Esophagus (tissue), 2 donors: Measurements from ENCODE around the gene THADA. TPM values are rescaled to one million over a fixed set of nuclear protein-coding genes. Genes with fewer than 3 reads are reported as not detected.
"Not testable (repeated sequence)": the region's sequence is repeated elsewhere in the genome, so short reads cannot be mapped to it uniquely, and the experiment has no call there.

Experiments used
- H3K27ac ChIP-seq, 2 donors: one replicate each; pipeline ENCODE4 v1.5.1; 2013; ENCODE audit warnings: low read depth in 2 of 2, mild to moderate bottlenecking in 2 of 2, inconsistent platforms in 1 of 2, low read length in 1 of 2, moderate library complexity in 1 of 2
- H3K27me3 ChIP-seq, 2 donors: one replicate each; pipeline ENCODE4 v1.6.1; 2013; ENCODE audit warnings: low read length in 2 of 2, control low read depth in 1 of 2, mild to moderate bottlenecking in 1 of 2; ENCODE audit not compliant: insufficient read depth in 2 of 2, control insufficient read depth in 1 of 2
- H3K36me3 ChIP-seq, 2 donors: one replicate each; pipeline ENCODE4 v1.6.1; 2013; ENCODE audit warnings: low read length in 1 of 2; ENCODE audit not compliant: control insufficient read depth in 2 of 2, insufficient read depth in 2 of 2
- H3K4me1 ChIP-seq, 2 donors: one replicate each; pipeline ENCODE4 v1.6.1; 2013; ENCODE audit warnings: low read length in 1 of 2; ENCODE audit not compliant: control insufficient read depth in 2 of 2, insufficient read depth in 2 of 2
- H3K4me3 ChIP-seq, 2 donors: one replicate each; pipeline ENCODE4 v1.5.1; 2013; ENCODE audit warnings: low read length in 2 of 2, mild to moderate bottlenecking in 2 of 2, low read depth in 1 of 2, moderate library complexity in 1 of 2
- H3K9me3 ChIP-seq, 2 donors: one replicate each; pipeline ENCODE4 v1.6.1; 2013; ENCODE audit warnings: mild to moderate bottlenecking in 2 of 2, low read depth in 1 of 2, low read length in 1 of 2, moderate library complexity in 1 of 2; ENCODE audit not compliant: control insufficient read depth in 2 of 2, insufficient read depth in 1 of 2
- WGBS, 2 donors: extraction: QIAGEN DNeasy Blood & Tissue Kit; methylation state at CpG; one replicate each; pipeline ENCODE4 v1.1.7; 2013; 5-methylcytosine and 5-hydroxymethylcytosine counted together
- polyA plus RNA-seq, 2 donors: library from polyadenylated mRNA; stranded (reverse); fragments of 200-250 nt; gene quantifications; one replicate each; pipeline ENCODE4 v1.2.3, GENCODE V29; 2013
- donor health status: healthy with polysubstance abuse.
- donor health status: Bipolar disorder and iron deficiency.

THADA gene
- polyA plus RNA-seq, 2 donors: 8.3 to 13.2 TPM

DNA sequence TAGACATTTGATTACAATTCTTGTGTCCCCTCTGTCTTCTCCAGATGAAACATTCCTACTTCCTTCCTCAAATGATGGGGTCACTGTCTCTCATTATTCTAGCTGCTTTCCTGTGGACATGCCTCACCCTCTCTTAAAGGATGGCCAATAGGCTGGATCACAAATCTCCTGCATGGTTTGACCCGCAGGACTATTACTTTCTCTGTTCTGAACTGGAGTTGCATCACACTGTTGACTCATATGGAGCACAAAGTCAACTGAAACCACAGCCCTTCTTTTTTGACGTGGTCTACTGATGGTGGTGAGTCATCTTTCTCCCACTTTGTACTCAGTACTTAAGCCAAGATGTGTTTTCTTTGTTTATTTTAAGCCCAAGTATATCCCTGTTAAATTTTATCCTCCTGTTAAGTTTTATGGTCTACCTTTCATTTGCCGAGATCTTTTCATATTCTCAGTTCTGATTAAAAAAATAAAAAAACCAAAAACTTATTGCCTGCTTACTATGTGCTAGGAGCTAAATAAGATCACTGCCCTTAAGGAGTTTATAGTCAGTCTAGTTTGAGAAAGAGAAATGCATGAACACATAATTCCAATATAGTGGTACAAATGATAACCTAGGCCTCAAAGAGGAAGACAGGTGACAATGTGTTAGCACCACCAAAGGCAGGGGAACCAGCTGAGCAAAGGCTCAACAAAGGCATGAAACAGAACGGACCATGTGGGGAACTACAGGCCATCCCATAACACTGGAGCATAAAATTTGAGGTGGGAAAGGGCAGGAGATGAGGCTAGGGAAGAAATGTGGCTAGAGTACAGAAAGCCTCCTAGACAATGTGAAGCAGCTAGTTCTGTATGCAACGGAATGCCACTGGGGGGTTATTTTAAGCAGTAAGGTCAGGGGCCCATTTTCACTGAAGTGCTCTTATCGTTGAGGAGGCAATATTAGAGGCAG lies 301.8 kb downstream of the THADA start:
- no peaks in the 10 kb centered on the region for H3K9me3 ChIP-seq
- 50 to 56% methylated on average over 6 of the region's 6 CpGs for WGBS, 2 donors
- peaks cover 0 to 8% of the 10 kb centered on the region in 2 donors for H3K36me3 ChIP-seq
- no peaks in the 10 kb centered on the region for H3K4me1 ChIP-seq
- peak overlapping the region; percentile 46 to 69 for H3K27ac ChIP-seq
- H3K27me3 ChIP-seq: no peaks in the 10 kb centered on the region
- no peak overlapping the region for H3K4me3 ChIP-seq

DNA sequence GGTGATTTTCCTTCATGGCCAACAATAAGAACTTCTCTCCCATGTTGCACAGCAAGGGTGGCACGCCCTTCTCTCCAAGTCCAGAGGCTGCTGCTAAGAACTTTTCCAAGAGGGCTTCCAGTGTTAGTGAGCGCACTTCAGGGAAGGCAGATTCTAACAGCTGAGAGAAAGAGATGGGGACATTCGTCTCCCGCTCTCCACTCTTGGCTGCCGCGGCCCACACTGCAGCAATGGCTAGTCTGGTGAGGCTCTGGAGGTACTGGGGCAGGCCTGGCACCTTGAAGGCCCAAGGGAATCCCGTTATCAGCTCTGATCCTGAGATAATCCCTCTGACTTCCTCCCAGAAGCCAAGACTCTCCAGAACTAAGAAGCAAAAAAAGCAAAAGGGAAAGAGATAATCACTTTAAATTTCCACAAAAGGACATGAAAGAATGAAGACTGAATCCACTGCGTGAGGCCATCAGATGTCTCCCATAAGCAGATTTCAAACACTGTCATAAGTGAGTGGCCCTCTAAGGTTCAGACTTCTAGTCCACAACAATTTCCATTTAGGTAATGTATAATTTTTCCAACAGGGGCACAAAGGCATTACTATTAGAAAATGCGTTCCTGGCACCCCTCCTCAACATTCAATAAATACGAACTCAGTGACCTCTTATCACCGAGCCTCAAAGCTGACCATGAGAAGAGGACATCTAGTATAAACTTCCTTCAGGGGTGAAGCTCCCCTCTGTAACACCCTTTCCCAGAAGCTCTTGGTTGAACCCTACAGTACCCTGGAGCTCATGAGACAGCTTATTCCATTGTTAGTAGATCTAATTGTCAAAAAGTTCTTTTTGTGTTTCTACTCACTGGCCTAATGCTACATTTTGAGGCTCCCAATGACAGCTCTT lies 302.7 kb downstream of the THADA start:
- Histone ChIP-seq H3K9me3 (no peaks in the 10 kb centered on the region), H3K27ac (peak overlapping the region; percentile 45 to 59), H3K4me3 (no peak overlapping the region), H3K27me3 (no peaks in the 10 kb centered on the region), H3K36me3 (peaks cover 0 to 8% of the 10 kb centered on the region in 2 donors), H3K4me1 (no peaks in the 10 kb centered on the region)
- WGBS, 2 donors: 93 to 95% methylated on average over 11 of the region's 11 CpGs

DNA sequence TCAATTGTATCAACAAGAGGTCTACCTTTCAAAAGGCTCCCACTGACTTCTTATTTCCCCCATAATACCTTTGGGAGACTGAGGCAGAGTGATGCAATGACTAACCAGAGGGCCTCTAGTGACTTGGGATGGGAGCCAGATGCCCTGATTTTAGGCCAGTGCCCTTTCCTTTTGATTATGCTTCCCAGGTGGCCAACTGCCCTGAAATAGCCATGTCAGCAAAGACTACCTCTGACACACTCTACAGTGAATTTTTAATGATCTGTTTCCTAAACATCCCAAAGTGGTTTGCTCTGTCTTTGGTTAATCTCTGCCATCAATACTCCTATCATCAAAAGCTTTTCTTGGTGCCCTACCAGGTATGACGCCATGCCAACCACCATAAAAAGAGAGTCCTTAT lies 303.5 kb downstream of the THADA start:
- 91% methylated on average over 1 of the region's 1 CpG for WGBS, 2 donors
- no peak overlapping the region for H3K4me3 ChIP-seq
- no peaks in the 10 kb centered on the region for H3K4me1 ChIP-seq

DNA sequence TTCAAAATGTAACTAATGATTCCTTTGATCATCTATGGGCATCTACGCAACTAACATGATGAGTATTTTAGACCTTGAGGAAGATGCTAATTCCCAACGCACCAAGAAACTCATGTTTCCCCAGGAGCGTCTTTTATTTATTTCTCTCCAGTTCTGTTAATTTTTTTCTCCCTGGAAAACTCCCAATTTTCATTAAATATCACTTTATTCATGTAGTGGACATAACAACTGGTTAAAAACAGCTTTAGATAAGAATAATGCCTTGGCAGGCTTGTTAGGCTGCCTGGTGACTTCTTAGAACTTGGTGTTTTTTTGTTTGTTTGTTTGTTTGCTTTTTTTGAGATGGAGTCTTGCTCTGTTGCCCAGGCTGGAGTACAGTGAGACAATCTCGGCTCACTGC lies 306.5 kb downstream of the THADA start:
- Histone ChIP-seq H3K27ac (no peak overlapping the region), H3K4me1 (no peaks in the 10 kb centered on the region), H3K4me3 (no peak overlapping the region), H3K27me3 (no peaks in the 10 kb centered on the region), H3K9me3 (peaks cover 0 to 4% of the 10 kb centered on the region in 2 donors), H3K36me3 (peaks cover 0 to 14% of the 10 kb centered on the region in 2 donors)
- 89 to 90% methylated on average over 4 of the region's 4 CpGs for WGBS, 2 donors

More for the DNA sequence above, 303.5 kb downstream of the THADA start:
- Histone ChIP-seq H3K9me3 (no peaks in the 10 kb centered on the region), H3K27me3 (no peaks in the 10 kb centered on the region), H3K27ac (no peak overlapping the region), H3K36me3 (peaks cover 0 to 8% of the 10 kb centered on the region in 2 donors)

DNA sequence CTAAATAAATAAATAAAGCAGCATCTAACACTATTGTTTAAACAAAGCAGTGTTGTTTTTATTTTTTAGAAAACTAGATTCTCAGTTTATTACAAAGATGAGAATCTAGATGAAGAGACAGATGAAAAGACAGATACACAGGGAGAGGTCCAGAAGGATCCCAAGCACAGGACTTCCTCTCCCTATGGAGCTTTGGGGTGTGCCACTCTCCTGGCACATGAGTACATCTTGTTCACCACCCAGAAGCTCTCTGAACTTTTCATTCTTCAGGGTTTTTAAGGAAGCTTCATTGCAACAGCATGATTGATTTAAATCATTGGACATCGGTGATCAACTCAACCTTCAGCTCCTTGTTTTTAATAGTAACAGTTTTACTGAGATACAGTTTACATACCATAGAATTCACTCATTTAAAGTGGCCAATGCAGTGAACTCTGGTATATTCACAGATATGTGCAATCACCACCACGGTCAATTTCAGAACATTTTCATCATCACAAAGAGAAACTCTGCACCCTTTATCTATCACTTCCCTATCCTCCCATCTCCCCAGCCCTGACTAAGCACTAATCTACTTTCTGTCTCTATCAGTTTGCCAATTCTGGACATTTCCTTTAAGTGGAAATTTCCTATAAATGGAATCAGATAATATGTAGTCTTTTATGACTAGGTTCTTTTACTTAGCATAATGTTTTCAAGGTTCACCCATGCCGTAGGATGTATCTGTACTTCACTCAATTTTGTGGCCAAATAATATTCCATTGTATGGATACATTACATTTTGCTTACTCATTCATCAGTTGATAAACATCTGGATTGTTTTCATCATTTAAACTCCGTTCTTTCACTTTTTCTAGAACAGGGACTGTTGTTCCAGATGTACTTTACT lies 307.2 kb downstream of the THADA start:
- WGBS, 2 donors: 90 to 94% methylated on average over 4 of the region's 4 CpGs
- Histone ChIP-seq H3K36me3 (peaks cover 0 to 16% of the 10 kb centered on the region in 2 donors), H3K27ac (no peak overlapping the region), H3K4me1 (no peaks in the 10 kb centered on the region), H3K27me3 (no peaks in the 10 kb centered on the region), H3K4me3 (no peak overlapping the region), H3K9me3 (peaks cover 0 to 7% of the 10 kb centered on the region in 2 donors)

DNA sequence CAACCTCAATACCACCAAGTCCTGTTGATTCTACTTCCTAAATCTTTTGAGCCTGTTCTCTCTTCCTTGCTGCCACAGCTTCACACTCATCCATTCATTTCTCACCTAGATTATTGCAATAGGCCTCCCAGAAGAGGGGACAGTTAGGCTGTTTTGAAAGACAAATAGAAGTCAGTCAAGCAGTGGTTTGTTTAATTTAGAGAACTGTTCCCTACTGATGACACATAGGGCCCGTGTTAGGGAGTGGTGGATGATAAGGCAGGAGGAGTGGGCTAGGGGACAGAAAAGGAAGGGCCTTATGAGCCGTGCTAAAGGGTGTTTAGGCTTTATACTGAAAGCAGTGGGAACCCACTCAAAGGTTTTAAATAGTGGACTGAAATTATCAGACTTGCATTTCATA lies 309.9 kb downstream of the THADA start:
- Histone ChIP-seq H3K27me3 (no peaks in the 10 kb centered on the region), H3K9me3 (peaks cover 0 to 7% of the 10 kb centered on the region in 2 donors), H3K27ac (no peak overlapping the region), H3K4me1 (no peaks in the 10 kb centered on the region), H3K4me3 (no peak overlapping the region), H3K36me3 (peaks cover 0 to 12% of the 10 kb centered on the region in 2 donors)
- 86 to 91% methylated on average over 2 of the region's 2 CpGs for WGBS, 2 donors

DNA sequence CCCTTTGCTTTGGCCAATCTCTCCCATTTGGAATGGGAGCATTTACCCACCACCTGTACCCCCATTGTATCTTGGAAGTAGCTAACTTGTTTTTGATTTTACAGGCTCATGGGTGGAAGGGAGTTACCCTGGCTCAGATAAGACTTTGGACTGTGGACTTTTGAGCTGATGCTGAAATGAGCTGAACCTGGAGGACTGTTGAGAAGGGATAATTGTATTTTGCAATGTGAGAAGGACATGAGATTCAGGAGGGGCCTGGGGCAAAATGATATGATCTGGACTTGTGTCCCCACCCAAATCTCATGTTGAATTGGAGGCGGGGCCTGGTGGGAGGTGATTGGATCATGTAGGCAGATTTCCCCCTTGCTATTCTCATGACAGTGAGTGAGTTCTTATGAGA lies 310.9 kb downstream of the THADA start:
- Histone ChIP-seq H3K9me3 (peaks cover 0 to 7% of the 10 kb centered on the region in 2 donors), H3K4me1 (no peaks in the 10 kb centered on the region), H3K27me3 (no peaks in the 10 kb centered on the region), H3K27ac (no peak overlapping the region), H3K4me3 (no peak overlapping the region), H3K36me3 (peaks cover 0 to 10% of the 10 kb centered on the region in 2 donors)
- WGBS, 2 donors: 100% methylated on average over 1 of the region's 1 CpG

DNA sequence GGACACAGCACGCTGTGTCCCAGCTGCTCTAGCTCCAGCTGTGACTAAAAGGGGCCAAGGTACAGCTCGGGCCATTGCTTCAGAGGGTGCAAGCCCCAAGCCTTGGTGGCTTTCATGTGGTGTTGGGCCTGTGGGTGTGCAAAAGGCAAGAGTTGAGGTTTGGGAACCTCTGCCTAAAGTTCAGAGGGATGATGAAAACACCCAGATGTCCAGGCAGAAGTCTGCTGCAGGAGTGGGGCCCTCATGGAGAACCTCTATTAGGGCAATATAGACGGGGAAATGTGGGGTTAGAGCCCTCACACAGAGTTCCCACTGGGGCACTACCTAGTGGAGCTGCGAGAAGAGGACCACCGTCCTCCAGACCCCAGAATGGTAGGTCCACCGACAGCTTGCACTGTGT lies 311.5 kb downstream of the THADA start:
- not testable (repeated sequence) for H3K27me3 ChIP-seq, H3K9me3 ChIP-seq, H3K4me1 ChIP-seq, H3K4me3 ChIP-seq, H3K36me3 ChIP-seq, H3K27ac ChIP-seq
- 98 to 99% methylated on average over 6 of the region's 6 CpGs for WGBS, 2 donors

DNA sequence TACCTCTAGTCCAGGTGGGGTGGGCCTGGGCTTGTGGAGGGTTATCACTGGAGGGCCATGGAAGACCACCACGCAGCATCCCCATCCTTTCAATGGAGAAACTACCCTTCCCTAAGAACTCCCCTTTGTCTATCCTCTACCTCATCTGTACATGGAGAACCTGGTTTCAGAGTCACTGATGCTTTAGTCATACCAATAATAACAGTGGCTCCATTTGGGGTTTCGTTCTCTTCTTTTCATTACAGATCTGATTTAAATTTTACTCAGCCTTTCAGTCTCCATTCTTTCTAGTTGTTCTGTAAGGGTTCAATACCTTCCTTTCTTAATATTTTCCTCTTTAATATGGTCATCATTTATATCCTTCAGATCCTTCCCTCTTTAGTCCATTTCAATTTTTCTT lies 314.8 kb downstream of the THADA start:
- WGBS, 2 donors: 96 to 97% methylated on average over 2 of the region's 2 CpGs
- H3K4me3 ChIP-seq: no peak overlapping the region
- peaks cover 0 to 14% of the 10 kb centered on the region in 2 donors for H3K36me3 ChIP-seq
- H3K9me3 ChIP-seq: peaks cover 0 to 7% of the 10 kb centered on the region in 2 donors
- no peaks in the 10 kb centered on the region for H3K27me3 ChIP-seq
- H3K4me1 ChIP-seq: peaks cover 0 to 10% of the 10 kb centered on the region in 2 donors
- no peak overlapping the region for H3K27ac ChIP-seq
